HL-60/S4 treated with retinoic acid at 250 ng/mL for 4 days and 3 days (cell line): ENCODE measurements around the gene CFAP74.

Source experiments
- in situ Hi-C: fragments of 300-500 bp; cut with MboI; formaldehyde crosslinking; loops from 2 replicates; pipeline ENCODE4 v1.7.0; 2022; ENCODE audit warnings: low sequenced_read_pairs

CFAP74 gene

DNA sequence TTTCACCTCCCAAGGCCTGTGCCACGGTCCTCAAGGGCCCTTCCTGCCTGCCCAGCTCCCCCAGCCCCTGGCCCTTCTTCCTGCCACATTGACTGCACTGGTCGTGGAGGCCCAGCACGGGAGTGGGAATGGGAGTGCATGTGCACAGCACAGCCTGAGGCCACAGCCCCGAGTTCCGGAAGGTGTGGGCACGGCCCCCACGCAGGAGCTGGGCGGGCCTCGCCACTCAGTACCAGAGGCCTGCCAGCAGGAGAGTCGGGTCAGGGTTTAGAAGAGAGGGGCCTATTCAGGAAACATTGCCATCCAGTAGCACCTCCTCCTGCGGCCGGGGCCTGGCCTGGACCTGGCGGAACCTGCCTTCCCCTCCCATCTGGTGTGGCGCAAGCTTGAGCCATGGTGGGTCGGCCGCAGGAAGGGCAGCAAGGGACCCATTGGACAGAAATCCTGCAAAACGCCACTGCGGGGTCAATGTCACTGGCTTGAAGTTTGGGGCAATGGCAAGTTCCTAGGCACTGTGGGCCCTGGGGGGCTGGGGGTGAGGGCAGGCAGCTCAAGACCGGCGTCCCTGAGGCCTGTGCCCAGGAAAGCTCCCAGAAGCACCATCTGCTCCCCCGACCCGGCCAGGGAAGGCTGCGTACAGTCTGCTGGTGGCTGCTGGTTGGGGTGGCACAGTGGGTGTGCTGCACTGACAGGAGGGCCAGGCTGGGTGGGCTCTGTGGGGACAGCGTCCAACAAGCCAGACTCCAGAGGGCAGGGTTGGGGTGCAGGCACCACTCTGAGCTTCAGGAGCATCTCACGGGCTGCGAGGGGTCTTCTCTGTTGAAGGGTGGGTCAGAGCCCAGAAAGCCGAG is 82.8 kb downstream of the CFAP74 start:
- in situ Hi-C loops, result no loop called here

DNA sequence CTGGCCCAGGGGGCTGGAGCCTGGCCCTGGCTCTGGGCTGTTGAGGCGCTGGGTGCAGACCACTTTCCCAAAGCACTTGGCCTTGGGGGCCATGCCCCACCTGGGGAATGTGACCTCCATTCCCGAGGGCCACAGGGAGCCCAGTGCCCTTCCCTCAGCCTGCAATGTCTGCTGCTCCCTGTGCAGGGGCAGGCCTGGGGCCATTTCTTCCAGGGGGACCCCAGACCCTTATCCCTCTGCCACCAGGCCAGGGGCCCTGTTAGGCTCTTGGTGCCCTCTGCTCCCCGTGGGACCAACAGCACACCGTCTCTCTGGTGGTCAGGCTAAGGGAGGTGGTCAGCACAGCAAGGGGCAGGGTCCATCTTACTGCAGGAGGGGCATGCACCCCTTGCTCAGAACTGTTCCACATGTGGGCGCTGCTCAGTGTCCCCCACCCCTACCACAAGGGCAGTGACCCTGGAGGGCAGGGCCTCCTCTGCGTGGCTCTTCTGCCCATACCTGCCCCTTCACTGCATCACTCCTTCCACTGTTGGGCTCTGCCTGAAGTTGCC is 83.5 kb downstream of the CFAP74 start:
- in situ Hi-C loops, result no loop called here

- in situ Hi-C loops, result no loop called here
Measured at GRCh38 chr1:1919304-1920056, 84.1 kb downstream of the CFAP74 start.

- in situ Hi-C loops, result no loop called here
Measured at GRCh38 chr1:1918901-1919303, 84.7 kb downstream of the CFAP74 start, which contains the start of gene TMEM52. TMEM52 (minus strand) TSS chr1:1919279; CDS start chr1:1919265, 14 bp downstream.

GRCh38 chr1:1917995-1918900 is 85.3 kb downstream of the CFAP74 start:
- in situ Hi-C loops, result no loop called here

GRCh38 chr1:1917304-1917976 is 86.1 kb downstream of the CFAP74 start:
- in situ Hi-C loops, result no loop called here

DNA sequence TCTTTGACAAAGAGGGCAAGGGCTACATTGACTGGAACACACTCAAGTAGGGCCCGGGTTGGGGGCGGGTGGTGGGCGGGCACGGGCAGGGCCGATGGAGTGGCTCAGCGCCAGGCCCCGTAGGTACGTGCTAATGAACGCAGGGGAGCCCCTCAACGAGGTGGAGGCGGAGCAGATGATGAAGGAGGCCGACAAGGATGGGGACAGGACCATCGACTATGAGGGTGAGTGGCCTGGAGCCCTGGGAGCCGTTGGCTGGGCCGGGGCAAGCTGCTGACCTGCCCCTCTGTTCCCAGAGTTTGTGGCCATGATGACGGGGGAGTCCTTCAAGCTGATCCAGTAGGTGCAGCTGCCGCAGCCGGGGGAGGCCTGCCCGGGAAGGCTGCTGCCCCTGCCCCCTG is 86.7 kb downstream of the CFAP74 start:
- in situ Hi-C loops, result no loop called here

GRCh38 chr1:1915911-1916840 is 87.4 kb downstream of the CFAP74 start:
- in situ Hi-C loops, result no loop called here

- in situ Hi-C loops, result no loop called here
Measured at GRCh38 chr1:1914971-1915692, 88.5 kb downstream of the CFAP74 start, which contains the start of gene CALML6. CALML6 (plus strand) TSS chr1:1915260; CDS start chr1:1915281, 21 bp downstream.

DNA sequence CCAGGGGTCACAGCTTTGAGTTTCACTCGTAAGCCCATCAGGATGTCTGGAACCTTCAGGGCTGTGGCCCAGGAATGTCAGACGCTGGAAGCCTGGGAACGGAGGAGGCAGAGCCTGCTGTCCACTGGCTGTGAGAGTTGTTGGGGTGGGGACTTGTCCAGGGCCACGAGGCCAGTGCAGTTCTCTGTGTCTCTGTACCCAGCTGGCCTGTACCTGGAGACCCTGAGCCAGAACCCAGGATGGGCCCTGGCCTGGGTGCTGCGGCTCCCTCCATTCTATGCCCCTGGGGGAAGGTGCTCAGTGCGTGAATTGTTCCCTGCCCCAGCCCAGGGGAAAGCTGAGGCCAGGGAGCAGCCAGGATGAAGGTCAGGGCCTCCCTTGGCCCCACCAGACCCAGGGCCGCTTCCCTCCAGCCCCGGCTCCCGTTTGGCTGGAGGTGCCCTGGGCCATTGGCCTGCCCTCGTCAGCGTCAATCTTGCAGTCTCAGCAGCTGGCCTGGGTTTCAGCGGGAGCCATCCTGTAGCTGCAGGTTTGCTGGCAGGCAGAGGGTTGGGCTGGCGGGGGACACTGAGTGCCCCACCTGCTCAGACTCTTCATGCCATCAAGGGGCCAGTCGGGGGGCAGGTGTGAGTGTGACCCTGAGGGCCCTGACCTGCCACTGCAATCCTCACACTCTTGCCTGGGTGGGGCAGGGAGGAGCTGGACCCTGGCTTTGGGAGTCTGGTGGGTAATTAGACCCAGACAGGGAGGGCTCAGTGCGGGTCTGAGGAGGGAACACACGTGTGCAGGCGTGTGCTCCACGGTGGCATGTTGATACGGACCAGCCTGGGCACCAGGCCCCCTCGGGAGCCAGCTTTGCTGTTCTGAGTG is 89.2 kb downstream of the CFAP74 start:
- in situ Hi-C loops, result no loop called here

DNA sequence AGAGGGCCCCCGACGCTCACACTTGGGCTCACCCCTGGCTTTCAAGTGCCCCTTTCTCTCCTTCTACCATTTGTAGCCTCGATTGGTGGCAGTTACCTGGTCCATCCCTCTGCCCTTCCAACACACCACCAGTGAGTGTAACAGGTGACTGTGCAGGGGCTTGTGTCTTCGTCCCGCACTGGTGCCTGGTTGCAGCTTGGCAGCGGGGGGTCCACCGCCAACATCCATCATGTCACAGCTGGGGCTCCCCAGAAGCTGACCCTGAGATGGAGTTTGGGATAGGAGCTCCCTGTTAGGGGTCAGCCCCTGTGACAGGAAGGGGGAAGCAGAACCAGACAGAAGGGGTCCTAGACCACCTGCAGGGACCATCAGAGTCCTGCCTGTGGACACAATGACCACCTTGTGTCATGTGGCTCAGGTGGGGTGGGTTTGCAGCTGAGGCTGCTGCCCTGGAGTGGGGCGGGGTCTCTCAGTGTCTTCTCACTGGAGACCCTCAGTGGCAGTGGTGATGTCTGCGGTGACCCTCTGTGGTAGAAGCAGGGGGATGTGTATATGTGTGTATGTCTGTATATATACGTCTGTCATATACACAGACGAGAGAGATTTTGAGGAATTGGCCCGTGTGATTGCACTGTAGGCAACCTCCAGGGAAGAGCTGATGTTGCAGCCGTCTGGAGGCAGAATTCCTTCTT is 92.1 kb downstream of the CFAP74 start:
- in situ Hi-C loops, result no loop called here

DNA sequence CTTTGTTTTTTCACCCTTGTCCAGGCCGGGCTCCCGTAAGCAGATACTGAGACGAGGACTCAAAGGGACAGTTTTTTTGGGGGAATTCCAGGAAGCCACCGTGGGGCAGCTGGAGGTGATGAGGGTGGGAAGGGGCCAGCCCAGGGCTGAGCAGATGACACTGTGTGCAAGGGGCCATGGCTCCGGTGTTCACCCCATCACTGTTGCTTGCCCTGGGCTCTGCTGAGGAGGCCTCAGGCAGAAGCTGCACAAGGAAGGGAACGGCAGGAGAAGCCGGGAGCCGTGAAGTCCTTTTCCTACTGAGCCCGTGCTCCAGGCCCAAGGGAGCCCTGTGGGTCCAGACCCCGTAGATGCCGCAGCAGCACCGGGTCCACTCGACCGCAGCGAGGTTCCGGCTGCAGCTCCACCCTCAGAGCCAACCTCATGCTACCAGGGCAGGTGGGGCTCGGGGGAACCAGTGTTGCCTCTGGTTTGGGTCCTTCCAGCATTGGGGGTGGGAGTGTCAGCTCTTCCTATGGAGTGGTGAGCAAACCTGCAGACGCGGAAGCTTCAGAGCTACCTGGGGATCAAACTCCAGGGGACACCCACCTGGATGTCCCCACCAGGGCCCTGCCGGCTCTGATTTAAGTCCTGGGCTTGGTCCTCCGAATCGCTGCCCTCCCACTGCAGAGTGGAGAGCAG is 92.8 kb downstream of the CFAP74 start:
- in situ Hi-C loops, result no loop called here

DNA sequence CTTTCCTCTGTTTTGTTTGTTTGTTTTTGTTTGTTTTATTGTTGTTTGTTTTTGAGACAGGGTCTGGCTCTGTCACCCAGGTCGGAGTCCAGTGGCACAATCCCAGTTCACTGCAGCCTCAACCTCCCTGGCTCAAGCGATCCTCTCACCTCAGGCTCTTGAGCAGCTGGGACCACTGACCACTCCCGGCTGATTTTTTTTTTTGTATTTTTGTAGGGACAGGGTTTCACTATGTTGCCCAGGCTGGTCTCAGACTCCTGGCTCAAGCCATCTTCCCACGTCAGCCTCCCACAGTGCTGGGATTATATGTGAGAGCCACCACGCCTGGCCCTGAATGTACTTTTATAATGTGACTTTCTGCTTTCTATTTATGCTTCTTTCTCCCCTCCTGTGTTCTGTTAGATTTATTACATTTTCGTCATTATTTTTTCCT is 93.5 kb downstream of the CFAP74 start:
- in situ Hi-C loops, result no loop called here

DNA sequence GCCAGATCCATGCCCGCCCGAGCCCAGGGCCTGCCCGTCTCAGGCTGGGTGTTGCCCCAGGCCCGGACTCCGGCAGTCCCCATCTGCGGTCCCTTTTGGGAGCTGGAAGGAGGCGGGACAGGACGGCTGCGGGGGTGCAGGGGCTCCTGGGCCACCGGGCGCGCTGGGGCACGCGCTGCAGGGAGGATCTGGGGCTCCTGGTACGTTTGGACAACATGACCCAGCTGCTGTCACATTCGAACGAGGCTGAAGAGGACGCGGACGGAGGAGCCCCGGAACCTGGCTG is 95.1 kb downstream of the CFAP74 start:
- in situ Hi-C loops, result no loop called here

DNA sequence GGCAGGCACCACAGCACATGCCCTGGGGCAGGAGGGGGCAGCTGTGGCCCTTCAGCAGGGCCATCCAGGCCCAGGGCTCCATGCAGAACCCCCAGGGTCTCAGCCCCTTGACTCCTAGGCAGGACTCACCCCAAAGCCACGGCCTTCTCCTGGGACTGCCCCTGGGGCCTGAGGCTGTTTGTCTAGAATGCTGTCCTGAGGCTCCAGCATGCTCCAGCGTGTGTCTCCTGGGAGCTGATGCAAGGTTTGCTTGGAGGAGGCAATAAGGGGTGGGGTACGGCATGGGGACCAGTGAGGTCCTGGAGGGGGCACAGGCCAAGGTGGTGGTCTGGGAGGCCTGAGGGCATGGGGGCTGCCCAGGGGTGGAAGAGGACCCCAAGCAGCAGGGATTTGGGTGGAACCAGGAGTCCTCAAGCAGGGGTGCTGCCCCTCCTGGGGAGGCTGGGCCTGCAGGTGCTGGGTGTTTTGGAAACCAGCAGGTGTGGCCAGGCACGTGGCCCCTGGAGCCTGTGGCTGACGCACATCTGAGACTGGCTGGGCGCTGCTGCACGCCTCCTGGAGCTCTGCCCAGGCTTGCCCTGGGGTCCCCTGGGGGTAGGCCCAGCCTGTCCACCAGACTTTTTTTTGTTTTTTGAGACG is 96.4 kb downstream of the CFAP74 start:
- in situ Hi-C loops, result no loop called here
